BLaER1 treated with 17β-estradiol and CSF1 and Interleukin-3, amounts not matched to agents 10 nM and 100 nM (cell line): Measurements from ENCODE around the gene PDE4B.

Experiments
- H3K27ac ChIP-seq, 11 experiments: shearing (Covaris generic); formaldehyde crosslinking; 2 replicates each; pipeline ENCODE4 v1.8.1; 2022
- H3K27me3 ChIP-seq, 11 experiments: shearing (Covaris generic); formaldehyde crosslinking; 2 replicates each; pipeline ENCODE4 v1.8.1; 2022
- H3K36me3 ChIP-seq, 11 experiments: shearing (Covaris generic); formaldehyde crosslinking; 2 replicates each; pipeline ENCODE4 v1.8.1; 2022
- H3K4me1 ChIP-seq, 10 experiments: shearing (Covaris generic); formaldehyde crosslinking; 2 replicates each; pipeline ENCODE4 v1.8.1; 2022
- H3K4me2 ChIP-seq, 11 experiments: shearing (Covaris generic); formaldehyde crosslinking; 2 replicates each; pipeline ENCODE4 v1.8.1; 2022
- H3K4me3 ChIP-seq, 10 experiments: shearing (Covaris generic); formaldehyde crosslinking; 2 replicates each; pipeline ENCODE4 v1.8.1; 2022
- H3K9ac ChIP-seq, 11 experiments: shearing (Covaris generic); formaldehyde crosslinking; 2 replicates each; pipeline ENCODE4 v1.8.1; 2022
- H3K9me3 ChIP-seq, 11 experiments: shearing (Covaris generic); formaldehyde crosslinking; replicated peaks in 1 of 11; 2 replicates each; pipeline ENCODE4 v1.8.1; 2022
- H4K20me1 ChIP-seq, 11 experiments: shearing (Covaris generic); formaldehyde crosslinking; 2 replicates each; pipeline ENCODE4 v1.8.1; 2022
- Cebpa-rat ChIP-seq, 11 experiments: shearing (Covaris generic); IDR thresholded peaks; 2 replicates each; pipeline ENCODE4 v1.8.1; 2022

PDE4B gene

GRCh38 chr1:66333466-66334199, 540.9 kb downstream of the PDE4B start:
- peak overlapping the region in 10 of 11 experiments; percentile 30 to 85 (median 53); a peak in 13 of 22 replicates for H3K9ac ChIP-seq
- peak overlapping the region in 10 of 11 experiments; percentile 21 to 94 (median 69); a peak in 14 of 22 replicates for H3K27ac ChIP-seq
- peak overlapping the region; percentile 43 to 73 (median 61); a peak in 15 of 20 replicates for H3K4me3 ChIP-seq
- peaks cover 67 to 96% (median 78%) of the 10 kb centered on the region in 10 experiments for H3K4me1 ChIP-seq
- H4K20me1 ChIP-seq = no peaks in the 10 kb centered on the region
- H3K9me3 ChIP-seq = peaks cover 0 to 9% (median 0%) of the 10 kb centered on the region in 11 experiments; a peak in 6 of 22 replicates
- H3K36me3 ChIP-seq = peaks cover 0 to 14% (median 0%) of the 10 kb centered on the region in 11 experiments; a peak in 3 of 22 replicates
- H3K27me3 ChIP-seq = peaks cover 0 to 40% (median 27%) of the 10 kb centered on the region in 11 experiments; a peak in 16 of 22 replicates
- H3K4me2 ChIP-seq = peak overlapping the region; percentile 65 to 92 (median 84); a peak in 20 of 22 replicates
- TF ChIP-seq Cebpa-rat (IDR thresholded peaks at IDR 0.05) = no peak

GRCh38 chr1:66334318-66334717, 541.6 kb downstream of the PDE4B start:
- H4K20me1 ChIP-seq = no peaks in the 10 kb centered on the region
- peak overlapping the region in 2 of 11 experiments; percentile 82 to 85; a peak in 7 of 22 replicates for H3K9ac ChIP-seq
- peaks cover 0 to 9% (median 3%) of the 10 kb centered on the region in 11 experiments; a peak in 7 of 22 replicates for H3K9me3 ChIP-seq
- peaks cover 0 to 40% (median 27%) of the 10 kb centered on the region in 11 experiments; a peak in 16 of 22 replicates for H3K27me3 ChIP-seq
- peak overlapping the region; percentile 65 to 92 (median 84); a peak in 19 of 22 replicates for H3K4me2 ChIP-seq
- H3K36me3 ChIP-seq = peaks cover 0 to 14% (median 0%) of the 10 kb centered on the region in 11 experiments; a peak in 3 of 22 replicates
- peaks cover 68 to 89% (median 76%) of the 10 kb centered on the region in 10 experiments for H3K4me1 ChIP-seq
- peak overlapping the region; percentile 43 to 73 (median 61); a peak in 10 of 20 replicates for H3K4me3 ChIP-seq
- no peak for TF ChIP-seq Cebpa-rat (IDR thresholded peaks at IDR 0.05)
- peak overlapping the region in 8 of 11 experiments; percentile 32 to 94 (median 88); a peak in 11 of 22 replicates for H3K27ac ChIP-seq

DNA sequence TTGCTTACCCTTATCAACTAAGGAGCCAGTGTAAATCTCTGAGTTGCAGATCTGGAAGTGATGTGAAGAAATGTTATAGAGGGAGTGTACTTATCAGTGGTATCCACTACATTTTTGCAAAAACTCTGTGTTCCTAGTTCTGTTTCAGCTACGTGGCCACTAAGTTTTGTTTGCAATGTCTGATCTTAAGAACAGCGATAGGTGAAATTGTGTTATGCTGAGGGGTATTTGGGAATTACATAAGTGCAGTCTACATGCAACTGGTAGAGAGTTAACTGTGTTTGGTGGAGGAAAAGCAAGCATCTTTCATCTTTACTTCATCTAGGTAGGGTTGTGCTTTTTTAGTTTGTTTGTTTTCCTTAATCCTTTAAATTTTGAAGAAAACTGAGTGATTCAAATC, 542.4 kb downstream of the PDE4B start:
- Histone ChIP-seq H3K4me2 (peak overlapping the region; percentile 65 to 92 (median 84)), H3K36me3 (peaks cover 0 to 14% (median 0%) of the 10 kb centered on the region in 11 experiments; a peak in 3 of 22 replicates), H4K20me1 (no peaks in the 10 kb centered on the region; a peak in 1 of 22 replicates), H3K9ac (peak overlapping the region; percentile 16 to 85 (median 73); a peak in 20 of 22 replicates), H3K4me3 (peak overlapping the region in 9 of 10 experiments; percentile 3 to 73 (median 56); a peak in 12 of 20 replicates), H3K9me3 (peaks cover 0 to 9% (median 3%) of the 10 kb centered on the region in 11 experiments; a peak in 7 of 22 replicates), H3K27ac (peak overlapping the region; percentile 72 to 94 (median 88)), H3K27me3 (peaks cover 0 to 40% (median 27%) of the 10 kb centered on the region in 11 experiments; a peak in 16 of 22 replicates), H3K4me1 (peaks cover 70 to 90% (median 77%) of the 10 kb centered on the region in 10 experiments)
- TF ChIP-seq Cebpa-rat (IDR thresholded peaks at IDR 0.05) = no peak

GRCh38 chr1:66335859-66336640, 543.4 kb downstream of the PDE4B start:
- peak; percentile 13 to 69 (median 49); a peak in 10 of 22 replicates for TF ChIP-seq Cebpa-rat (IDR thresholded peaks at IDR 0.05)
- H3K9ac ChIP-seq = peak overlapping the region; percentile 16 to 85 (median 73); a peak in 21 of 22 replicates
- peaks cover 0 to 14% (median 0%) of the 10 kb centered on the region in 11 experiments; a peak in 3 of 22 replicates for H3K36me3 ChIP-seq
- peak overlapping the region; percentile 72 to 94 (median 88) for H3K27ac ChIP-seq
- peaks cover 0 to 33% (median 27%) of the 10 kb centered on the region in 11 experiments; a peak in 16 of 22 replicates for H3K27me3 ChIP-seq
- H3K4me1 ChIP-seq = peaks cover 68 to 90% (median 75%) of the 10 kb centered on the region in 10 experiments
- peaks cover 0 to 9% (median 3%) of the 10 kb centered on the region in 11 experiments; a peak in 7 of 22 replicates for H3K9me3 ChIP-seq
- H4K20me1 ChIP-seq = peaks cover 0 to 3% (median 0%) of the 10 kb centered on the region in 11 experiments; a peak in 1 of 22 replicates
- H3K4me3 ChIP-seq = peak overlapping the region in 9 of 10 experiments; percentile 10 to 73 (median 45); a peak in 16 of 20 replicates
- peak overlapping the region; percentile 65 to 92 (median 84) for H3K4me2 ChIP-seq

GRCh38 chr1:66336641-66336990, 543.9 kb downstream of the PDE4B start:
- H3K27ac ChIP-seq = peak overlapping the region; percentile 72 to 94 (median 88)
- H3K4me3 ChIP-seq = peak overlapping the region in 9 of 10 experiments; percentile 10 to 73 (median 35); a peak in 16 of 20 replicates
- H3K27me3 ChIP-seq = peaks cover 0 to 28% (median 25%) of the 10 kb centered on the region in 11 experiments; a peak in 16 of 22 replicates
- no peak for TF ChIP-seq Cebpa-rat (IDR thresholded peaks at IDR 0.05)
- H3K9ac ChIP-seq = peak overlapping the region; percentile 16 to 85 (median 73); a peak in 20 of 22 replicates
- H3K36me3 ChIP-seq = peaks cover 0 to 14% (median 0%) of the 10 kb centered on the region in 11 experiments; a peak in 3 of 22 replicates
- H4K20me1 ChIP-seq = peaks cover 0 to 7% (median 0%) of the 10 kb centered on the region in 11 experiments; a peak in 1 of 22 replicates
- peaks cover 0 to 9% (median 3%) of the 10 kb centered on the region in 11 experiments; a peak in 7 of 22 replicates for H3K9me3 ChIP-seq
- H3K4me2 ChIP-seq = peak overlapping the region; percentile 65 to 91 (median 84)
- peaks cover 66 to 90% (median 75%) of the 10 kb centered on the region in 10 experiments for H3K4me1 ChIP-seq

DNA sequence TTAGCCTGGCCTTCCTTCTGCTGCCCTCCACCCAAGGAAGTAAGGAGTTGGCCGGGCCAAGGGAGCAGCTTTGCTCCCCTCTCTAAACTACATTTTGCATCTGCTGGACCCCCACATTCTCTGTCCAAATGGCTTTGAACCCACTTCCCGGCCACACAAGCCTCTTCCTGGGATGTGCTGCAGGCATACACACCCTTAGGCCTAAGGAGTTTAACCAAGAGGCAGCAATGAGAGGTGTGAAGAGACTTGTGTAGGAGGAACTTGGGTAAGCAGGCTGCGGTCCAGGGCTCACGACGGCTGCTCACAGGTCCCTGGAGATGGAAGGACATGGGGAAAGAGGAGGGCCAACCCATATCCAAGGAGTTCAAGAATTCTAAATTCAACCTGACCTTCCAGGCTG, 544.6 kb downstream of the PDE4B start:
- peaks cover 61 to 87% (median 72%) of the 10 kb centered on the region in 10 experiments for H3K4me1 ChIP-seq
- H3K9ac ChIP-seq = peak overlapping the region in 7 of 11 experiments; percentile 2 to 85 (median 76); a peak in 9 of 22 replicates
- peaks cover 0 to 13% (median 0%) of the 10 kb centered on the region in 11 experiments; a peak in 1 of 22 replicates for H4K20me1 ChIP-seq
- peaks cover 0 to 9% (median 3%) of the 10 kb centered on the region in 11 experiments; a peak in 7 of 22 replicates for H3K9me3 ChIP-seq
- peak overlapping the region; percentile 72 to 94 (median 88) for H3K27ac ChIP-seq
- H3K36me3 ChIP-seq = peaks cover 0 to 14% (median 0%) of the 10 kb centered on the region in 11 experiments; a peak in 3 of 22 replicates
- peaks cover 0 to 22% (median 19%) of the 10 kb centered on the region in 11 experiments; a peak in 16 of 22 replicates for H3K27me3 ChIP-seq
- H3K4me2 ChIP-seq = peak overlapping the region; percentile 65 to 91 (median 84); a peak in 21 of 22 replicates
- TF ChIP-seq Cebpa-rat (IDR thresholded peaks at IDR 0.05) = no peak
- H3K4me3 ChIP-seq = peak overlapping the region in 7 of 10 experiments; percentile 10 to 73 (median 37); a peak in 7 of 20 replicates

DNA sequence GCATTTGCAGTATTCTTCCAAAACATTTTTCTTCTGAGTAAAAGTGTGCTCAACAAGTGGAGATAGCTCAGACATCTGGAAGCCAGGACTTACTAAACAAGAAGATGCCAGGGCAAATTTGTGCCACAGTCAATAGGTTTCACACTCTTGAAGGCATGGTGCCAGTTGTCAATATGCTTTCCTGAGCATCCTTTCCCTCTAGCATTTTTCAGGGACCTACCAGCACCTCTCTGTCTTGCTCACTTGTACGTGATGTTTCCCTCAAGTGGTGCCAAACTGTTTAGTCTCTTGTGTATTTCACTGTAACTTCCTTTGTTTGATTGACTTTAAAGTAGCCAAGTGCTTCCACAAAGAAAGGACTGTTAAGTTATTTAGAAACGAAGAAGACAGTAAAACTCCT, 547.2 kb downstream of the PDE4B start:
- 0 out of 20 replicates have a peak overlapping the region, but pooled peaks of 1 of the 10 experiments have one; percentile 13 for H3K4me3 ChIP-seq
- H4K20me1 ChIP-seq = peaks cover 0 to 40% (median 0%) of the 10 kb centered on the region in 11 experiments; a peak in 3 of 22 replicates
- peak overlapping the region; percentile 37 to 85 (median 52); a peak in 20 of 22 replicates for H3K4me2 ChIP-seq
- no peak for TF ChIP-seq Cebpa-rat (IDR thresholded peaks at IDR 0.05)
- peak overlapping the region in 10 of 11 experiments; percentile 2 to 44 (median 24); a peak in 10 of 22 replicates for H3K9ac ChIP-seq
- H3K4me1 ChIP-seq = peaks cover 36 to 82% (median 51%) of the 10 kb centered on the region in 10 experiments
- peak overlapping the region; percentile 10 to 68 (median 48); a peak in 19 of 22 replicates for H3K27ac ChIP-seq
- peaks cover 0 to 9% (median 3%) of the 10 kb centered on the region in 11 experiments; a peak in 8 of 22 replicates for H3K9me3 ChIP-seq
- H3K27me3 ChIP-seq = no peaks in the 10 kb centered on the region
- peaks cover 0 to 18% (median 0%) of the 10 kb centered on the region in 11 experiments; a peak in 4 of 22 replicates for H3K36me3 ChIP-seq
